Measurements from ENCODE around the gene TRPM3. TPM values are rescaled to one million over a fixed set of nuclear protein-coding genes. Genes with fewer than 3 reads are reported as not detected.

Gene TRPM3
- total RNA-seq, 1 donor from 2014 or later = 0.25 TPM

DNA sequence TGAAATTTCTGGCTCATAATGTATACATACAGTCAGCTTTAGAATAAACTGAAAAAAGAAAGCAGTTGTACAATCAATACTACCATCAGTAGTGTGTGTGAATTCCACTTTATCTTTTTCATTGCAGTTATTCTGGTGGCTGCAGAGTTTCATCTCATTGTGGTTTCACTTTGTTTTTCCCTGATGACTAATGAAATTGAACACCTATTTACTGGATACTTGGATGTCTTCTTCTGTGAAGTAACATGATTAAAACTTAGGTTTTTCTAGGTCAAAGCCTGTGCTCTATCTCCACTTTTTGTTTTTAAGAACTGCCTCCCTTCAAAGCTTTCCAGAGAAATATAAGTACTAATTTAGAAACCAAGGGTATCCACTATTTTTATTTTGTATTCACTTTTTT, 174.3 kb downstream of the TRPM3 start:
- DNase-seq (ENCODE audit: extremely low spot score in 2 of 2) = no peak
- no peaks in the 10 kb centered on the region for H3K27me3 ChIP-seq
- intact Hi-C loops (cut with DNase I) = no loop called here
- no peaks in the 10 kb centered on the region for H3K9me3 ChIP-seq
- H3K4me3 ChIP-seq = no peak overlapping the region
- no peaks in the 10 kb centered on the region for H3K4me1 ChIP-seq
- no peak for TF ChIP-seq CTCF (IDR thresholded peaks at IDR 0.05)
- no peak for TF ChIP-seq POLR2AphosphoS5 (IDR thresholded peaks at IDR 0.05; ENCODE audit: insufficient read depth in 1 of 2, low read depth in 1 of 2)
- TF ChIP-seq POLR2A (IDR thresholded peaks at IDR 0.05) = no peak
- H3K27ac ChIP-seq = no peak overlapping the region
- H3K36me3 ChIP-seq = no peaks in the 10 kb centered on the region

- no peak for TF ChIP-seq POLR2AphosphoS5 (IDR thresholded peaks at IDR 0.05; ENCODE audit: insufficient read depth in 1 of 2, low read depth in 1 of 2)
- TF ChIP-seq CTCF (IDR thresholded peaks at IDR 0.05) = no peak
- no peak for TF ChIP-seq POLR2A (IDR thresholded peaks at IDR 0.05)
- intact Hi-C loops (cut with DNase I) = no loop called here
Measured at GRCh38 chr9:70945301-70945700, 176.1 kb downstream of the TRPM3 start.

GRCh38 chr9:70941191-70941590, 180.2 kb downstream of the TRPM3 start:
- Histone ChIP-seq H3K4me1 (no peaks in the 10 kb centered on the region), H3K4me3 (no peak overlapping the region), H3K27ac (no peak overlapping the region), H3K9me3 (no peaks in the 10 kb centered on the region), H3K27me3 (no peaks in the 10 kb centered on the region), H3K36me3 (no peaks in the 10 kb centered on the region)
- DNase-seq (ENCODE audit: extremely low spot score in 2 of 2) = no peak
- TF ChIP-seq POLR2A (IDR thresholded peaks at IDR 0.05) = no peak
- no peak for TF ChIP-seq CTCF (IDR thresholded peaks at IDR 0.05)
- no peak for TF ChIP-seq POLR2AphosphoS5 (IDR thresholded peaks at IDR 0.05; ENCODE audit: insufficient read depth in 1 of 2, low read depth in 1 of 2)
- intact Hi-C loops (cut with DNase I) = no loop called here

More at GRCh38 chr9:70945301-70945700, 176.1 kb downstream of the TRPM3 start:
- Histone ChIP-seq H3K4me3 (no peak overlapping the region), H3K36me3 (no peaks in the 10 kb centered on the region), H3K27ac (no peak overlapping the region), H3K27me3 (no peaks in the 10 kb centered on the region), H3K4me1 (no peaks in the 10 kb centered on the region), H3K9me3 (no peaks in the 10 kb centered on the region)
- no peak for DNase-seq (ENCODE audit: extremely low spot score in 2 of 2)

DNA sequence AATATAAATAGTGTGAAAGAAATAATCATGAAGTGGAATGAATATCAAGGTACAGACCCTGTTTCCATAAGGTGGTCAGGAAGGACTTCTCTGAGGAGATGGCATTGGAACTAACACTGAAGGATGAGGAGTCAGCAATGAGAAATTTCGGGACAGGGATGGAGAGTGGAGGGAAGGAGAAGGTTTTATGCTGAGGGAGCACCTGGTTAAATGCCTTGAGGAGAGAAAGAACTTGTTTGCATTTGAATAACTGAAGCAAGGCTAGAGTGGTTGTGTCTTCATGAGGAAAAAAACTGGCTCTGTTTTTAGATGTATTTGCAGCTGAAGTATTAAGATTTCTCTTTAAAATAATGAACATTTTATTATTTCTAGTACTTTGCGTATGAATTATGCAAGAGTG, 180.8 kb downstream of the TRPM3 start:
- intact Hi-C loops (cut with DNase I) = no loop called here
- DNase-seq (ENCODE audit: extremely low spot score in 2 of 2) = no peak

GRCh38 chr9:70936536-70936935, 184.9 kb downstream of the TRPM3 start:
- intact Hi-C loops (cut with DNase I) = no loop called here

More for the DNA sequence above, 180.8 kb downstream of the TRPM3 start:
- TF ChIP-seq CTCF (IDR thresholded peaks at IDR 0.05) (no peak), POLR2AphosphoS5 (IDR thresholded peaks at IDR 0.05; ENCODE audit: insufficient read depth in 1 of 2, low read depth in 1 of 2) (no peak), POLR2A (IDR thresholded peaks at IDR 0.05) (no peak)
- Histone ChIP-seq H3K36me3 (no peaks in the 10 kb centered on the region), H3K27me3 (no peaks in the 10 kb centered on the region), H3K4me1 (no peaks in the 10 kb centered on the region), H3K4me3 (no peak overlapping the region), H3K27ac (no peak overlapping the region), H3K9me3 (no peaks in the 10 kb centered on the region)

More at GRCh38 chr9:70936536-70936935, 184.9 kb downstream of the TRPM3 start:
- Histone ChIP-seq H3K4me1 (no peaks in the 10 kb centered on the region), H3K4me3 (no peak overlapping the region), H3K36me3 (no peaks in the 10 kb centered on the region), H3K27me3 (no peaks in the 10 kb centered on the region), H3K9me3 (no peaks in the 10 kb centered on the region), H3K27ac (no peak overlapping the region)
- no peak for DNase-seq (ENCODE audit: extremely low spot score in 2 of 2)
- no peak for TF ChIP-seq POLR2A (IDR thresholded peaks at IDR 0.05)
- no peak for TF ChIP-seq CTCF (IDR thresholded peaks at IDR 0.05)
- TF ChIP-seq POLR2AphosphoS5 (IDR thresholded peaks at IDR 0.05; ENCODE audit: insufficient read depth in 1 of 2, low read depth in 1 of 2) = no peak

Measured in vagina (tissue), 2 donors.